A549 (cell line): Measurements from ENCODE around the gene THOC2.
"Not testable (repeated sequence)": the region's sequence is repeated elsewhere in the genome, so short reads cannot be mapped to it uniquely, and the experiment has no call there.

Experiments
- CBX2 ChIP-seq: fragments of 200-600 bp; sonication (generic); IDR thresholded peaks from 2 replicates; pipeline ENCODE4 v1.6.1; 2016; ENCODE audit warnings: low read depth, mild to moderate bottlenecking, borderline replicate concordance
- CEBPB ChIP-seq, 2 experiments: fragments of >200 bp in 1 of 2; sonication (Bioruptor Twin) in 1 of 2; formaldehyde crosslinking in 1 of 2; IDR thresholded peaks; 2 replicates each; pipeline ENCODE4 v1.6.1; 2012 to 2016
- CTCF ChIP-seq: fragments of >200 bp; sonication (Bioruptor Twin); formaldehyde crosslinking; IDR thresholded peaks from 3 replicates; pipeline ENCODE4 v1.5.1; 2016
- ESRRA ChIP-seq: fragments of 150-350 bp; IDR thresholded peaks from 2 replicates; pipeline ENCODE4 v1.6.1; 2014; ENCODE audit warnings: mild to moderate bottlenecking, low read length, borderline replicate concordance
- HDAC2 ChIP-seq: fragments of 200-600 bp; sonication (generic); IDR thresholded peaks from 2 replicates; pipeline ENCODE4 v1.6.1; 2016
- KDM5A ChIP-seq: fragments of 200-600 bp; sonication (generic); IDR thresholded peaks from 2 replicates; pipeline ENCODE4 v1.6.1; 2016; ENCODE audit warnings: antibody characterized with exemption, mild to moderate bottlenecking
- MAX ChIP-seq: IDR thresholded peaks from 2 replicates; pipeline ENCODE4 v1.6.1; 2012
- POLR2A ChIP-seq: IDR thresholded peaks from 2 replicates; pipeline ENCODE4 v1.6.1; 2012; ENCODE audit warnings: mild to moderate bottlenecking, low read length
- REST ChIP-seq: fragments of 200-600 bp; sonication (generic); IDR thresholded peaks from 2 replicates; pipeline ENCODE4 v1.6.1; 2016; ENCODE audit warnings: antibody characterized with exemption, mild to moderate bottlenecking, moderate library complexity

GRCh38 chrX:123781786-123782185 is 48.9 kb upstream of the THOC2 start:
- TF ChIP-seq HDAC2; POLR2A; CTCF; KDM5A; REST; ESRRA; CEBPB (IDR thresholded peaks at IDR 0.05); CBX2; MAX: not testable (repeated sequence)
